ENCODE measurements around the gene POLR2J2. TPM values are rescaled to one million over a fixed set of nuclear protein-coding genes. Genes with fewer than 3 reads are reported as not detected.
"Not testable (repeated sequence)": the region's sequence is repeated elsewhere in the genome, so short reads cannot be mapped to it uniquely, and the experiment has no call there.

Gene POLR2J2
- total RNA-seq (2012; rRNA removed), result 2.6 and 5.1 TPM in 2 replicates

- not testable (repeated sequence) for H3K4me1 ChIP-seq (ENCODE audit: control insufficient read depth, insufficient read depth, low read length); H3K36me3 ChIP-seq (ENCODE audit: insufficient read depth, low read length); H3K27me3 ChIP-seq (ENCODE audit: control insufficient read depth, insufficient read depth, low read length); H3K9me3 ChIP-seq (replicated peaks; ENCODE audit: low read length); H3K4me2 ChIP-seq (ENCODE audit: low read length)
- H3K4me3 ChIP-seq (ENCODE audit: low read length), result peak within 1 kb of the TSS; percentile 63
- peak within 1 kb of the TSS; percentile 58 for H3K9ac ChIP-seq (ENCODE audit: low read depth, low read length)
Observed at GRCh38 chr7:102671166-102671955, at the start of gene POLR2J2. Gene POLR2J2, minus strand, starts transcription at chr7:102671663. Its CDS starts 62 bp downstream, at chr7:102671601.

- not testable (repeated sequence) for H3K4me2 ChIP-seq (ENCODE audit: low read length); H3K9me3 ChIP-seq (replicated peaks; ENCODE audit: low read length); H3K4me3 ChIP-seq (ENCODE audit: low read length); H3K9ac ChIP-seq (ENCODE audit: low read depth, low read length); H3K4me1 ChIP-seq (ENCODE audit: control insufficient read depth, insufficient read depth, low read length); H3K27me3 ChIP-seq (ENCODE audit: control insufficient read depth, insufficient read depth, low read length); H3K36me3 ChIP-seq (ENCODE audit: insufficient read depth, low read length)
Observed at GRCh38 chr7:102718491-102718890, 47.0 kb upstream of the POLR2J2 start.

- not testable (repeated sequence) for H3K9me3 ChIP-seq (replicated peaks; ENCODE audit: low read length); H3K4me1 ChIP-seq (ENCODE audit: control insufficient read depth, insufficient read depth, low read length); H3K4me2 ChIP-seq (ENCODE audit: low read length); H3K27me3 ChIP-seq (ENCODE audit: control insufficient read depth, insufficient read depth, low read length); H3K9ac ChIP-seq (ENCODE audit: low read depth, low read length); H3K4me3 ChIP-seq (ENCODE audit: low read length); H3K36me3 ChIP-seq (ENCODE audit: insufficient read depth, low read length)
Observed at GRCh38 chr7:102715718-102716117, 44.3 kb upstream of the POLR2J2 start.

- not testable (repeated sequence) for H3K4me3 ChIP-seq (ENCODE audit: low read length); H3K4me2 ChIP-seq (ENCODE audit: low read length); H3K27me3 ChIP-seq (ENCODE audit: control insufficient read depth, insufficient read depth, low read length); H3K9me3 ChIP-seq (replicated peaks; ENCODE audit: low read length); H3K4me1 ChIP-seq (ENCODE audit: control insufficient read depth, insufficient read depth, low read length); H3K9ac ChIP-seq (ENCODE audit: low read depth, low read length); H3K36me3 ChIP-seq (ENCODE audit: insufficient read depth, low read length)
Observed at GRCh38 chr7:102714774-102715522, 43.5 kb upstream of the POLR2J2 start.

- not testable (repeated sequence) for H3K9ac ChIP-seq (ENCODE audit: low read depth, low read length); H3K36me3 ChIP-seq (ENCODE audit: insufficient read depth, low read length); H3K4me1 ChIP-seq (ENCODE audit: control insufficient read depth, insufficient read depth, low read length); H3K9me3 ChIP-seq (replicated peaks; ENCODE audit: low read length); H3K4me2 ChIP-seq (ENCODE audit: low read length); H3K27me3 ChIP-seq (ENCODE audit: control insufficient read depth, insufficient read depth, low read length); H3K4me3 ChIP-seq (ENCODE audit: low read length)
Observed at GRCh38 chr7:102713691-102714080, 42.2 kb upstream of the POLR2J2 start.

- not testable (repeated sequence) for H3K4me1 ChIP-seq (ENCODE audit: control insufficient read depth, insufficient read depth, low read length); H3K27me3 ChIP-seq (ENCODE audit: control insufficient read depth, insufficient read depth, low read length); H3K9me3 ChIP-seq (replicated peaks; ENCODE audit: low read length); H3K4me3 ChIP-seq (ENCODE audit: low read length); H3K9ac ChIP-seq (ENCODE audit: low read depth, low read length); H3K4me2 ChIP-seq (ENCODE audit: low read length); H3K36me3 ChIP-seq (ENCODE audit: insufficient read depth, low read length)
Observed at GRCh38 chr7:102713011-102713690, 41.7 kb upstream of the POLR2J2 start.

- not testable (repeated sequence) for H3K4me3 ChIP-seq (ENCODE audit: low read length); H3K4me1 ChIP-seq (ENCODE audit: control insufficient read depth, insufficient read depth, low read length); H3K9me3 ChIP-seq (replicated peaks; ENCODE audit: low read length); H3K27me3 ChIP-seq (ENCODE audit: control insufficient read depth, insufficient read depth, low read length); H3K36me3 ChIP-seq (ENCODE audit: insufficient read depth, low read length); H3K4me2 ChIP-seq (ENCODE audit: low read length); H3K9ac ChIP-seq (ENCODE audit: low read depth, low read length)
Observed at GRCh38 chr7:102698962-102699750, 27.7 kb upstream of the POLR2J2 start.

- H3K4me1 ChIP-seq (ENCODE audit: control insufficient read depth, insufficient read depth, low read length); H3K9me3 ChIP-seq (replicated peaks; ENCODE audit: low read length); H3K9ac ChIP-seq (ENCODE audit: low read depth, low read length); H3K4me3 ChIP-seq (ENCODE audit: low read length); H3K4me2 ChIP-seq (ENCODE audit: low read length); H3K27me3 ChIP-seq (ENCODE audit: control insufficient read depth, insufficient read depth, low read length); H3K36me3 ChIP-seq (ENCODE audit: insufficient read depth, low read length): not testable (repeated sequence)
Observed at GRCh38 chr7:102697642-102698512, 26.4 kb upstream of the POLR2J2 start.

- not testable (repeated sequence) for H3K4me3 ChIP-seq (ENCODE audit: low read length); H3K4me1 ChIP-seq (ENCODE audit: control insufficient read depth, insufficient read depth, low read length); H3K4me2 ChIP-seq (ENCODE audit: low read length); H3K36me3 ChIP-seq (ENCODE audit: insufficient read depth, low read length); H3K27me3 ChIP-seq (ENCODE audit: control insufficient read depth, insufficient read depth, low read length); H3K9me3 ChIP-seq (replicated peaks; ENCODE audit: low read length); H3K9ac ChIP-seq (ENCODE audit: low read depth, low read length)
Observed at GRCh38 chr7:102696009-102696408, 24.5 kb upstream of the POLR2J2 start.

- not testable (repeated sequence) for H3K9me3 ChIP-seq (replicated peaks; ENCODE audit: low read length); H3K9ac ChIP-seq (ENCODE audit: low read depth, low read length); H3K27me3 ChIP-seq (ENCODE audit: control insufficient read depth, insufficient read depth, low read length); H3K4me3 ChIP-seq (ENCODE audit: low read length); H3K4me2 ChIP-seq (ENCODE audit: low read length); H3K4me1 ChIP-seq (ENCODE audit: control insufficient read depth, insufficient read depth, low read length); H3K36me3 ChIP-seq (ENCODE audit: insufficient read depth, low read length)
Observed at GRCh38 chr7:102695033-102695552, 23.6 kb upstream of the POLR2J2 start.

All from skeletal muscle satellite cell (primary cell).